Middle frontal gyrus (tissue), 1 donor: ENCODE measurements around the gene TSHZ1.

Experiments
- DNase-seq: peaks from one replicate; pipeline ENCODE4 v3.0.0-alpha.2; 2015; ENCODE audit warnings: low spot score; ENCODE audit errors: extremely low spot score

The TSHZ1 gene, protein sequence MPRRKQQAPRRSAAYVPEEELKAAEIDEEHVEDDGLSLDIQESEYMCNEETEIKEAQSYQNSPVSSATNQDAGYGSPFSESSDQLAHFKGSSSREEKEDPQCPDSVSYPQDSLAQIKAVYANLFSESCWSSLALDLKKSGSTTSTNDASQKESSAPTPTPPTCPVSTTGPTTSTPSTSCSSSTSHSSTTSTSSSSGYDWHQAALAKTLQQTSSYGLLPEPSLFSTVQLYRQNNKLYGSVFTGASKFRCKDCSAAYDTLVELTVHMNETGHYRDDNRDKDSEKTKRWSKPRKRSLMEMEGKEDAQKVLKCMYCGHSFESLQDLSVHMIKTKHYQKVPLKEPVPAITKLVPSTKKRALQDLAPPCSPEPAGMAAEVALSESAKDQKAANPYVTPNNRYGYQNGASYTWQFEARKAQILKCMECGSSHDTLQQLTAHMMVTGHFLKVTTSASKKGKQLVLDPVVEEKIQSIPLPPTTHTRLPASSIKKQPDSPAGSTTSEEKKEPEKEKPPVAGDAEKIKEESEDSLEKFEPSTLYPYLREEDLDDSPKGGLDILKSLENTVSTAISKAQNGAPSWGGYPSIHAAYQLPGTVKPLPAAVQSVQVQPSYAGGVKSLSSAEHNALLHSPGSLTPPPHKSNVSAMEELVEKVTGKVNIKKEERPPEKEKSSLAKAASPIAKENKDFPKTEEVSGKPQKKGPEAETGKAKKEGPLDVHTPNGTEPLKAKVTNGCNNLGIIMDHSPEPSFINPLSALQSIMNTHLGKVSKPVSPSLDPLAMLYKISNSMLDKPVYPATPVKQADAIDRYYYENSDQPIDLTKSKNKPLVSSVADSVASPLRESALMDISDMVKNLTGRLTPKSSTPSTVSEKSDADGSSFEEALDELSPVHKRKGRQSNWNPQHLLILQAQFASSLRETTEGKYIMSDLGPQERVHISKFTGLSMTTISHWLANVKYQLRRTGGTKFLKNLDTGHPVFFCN (N-terminal part only)

DNA sequence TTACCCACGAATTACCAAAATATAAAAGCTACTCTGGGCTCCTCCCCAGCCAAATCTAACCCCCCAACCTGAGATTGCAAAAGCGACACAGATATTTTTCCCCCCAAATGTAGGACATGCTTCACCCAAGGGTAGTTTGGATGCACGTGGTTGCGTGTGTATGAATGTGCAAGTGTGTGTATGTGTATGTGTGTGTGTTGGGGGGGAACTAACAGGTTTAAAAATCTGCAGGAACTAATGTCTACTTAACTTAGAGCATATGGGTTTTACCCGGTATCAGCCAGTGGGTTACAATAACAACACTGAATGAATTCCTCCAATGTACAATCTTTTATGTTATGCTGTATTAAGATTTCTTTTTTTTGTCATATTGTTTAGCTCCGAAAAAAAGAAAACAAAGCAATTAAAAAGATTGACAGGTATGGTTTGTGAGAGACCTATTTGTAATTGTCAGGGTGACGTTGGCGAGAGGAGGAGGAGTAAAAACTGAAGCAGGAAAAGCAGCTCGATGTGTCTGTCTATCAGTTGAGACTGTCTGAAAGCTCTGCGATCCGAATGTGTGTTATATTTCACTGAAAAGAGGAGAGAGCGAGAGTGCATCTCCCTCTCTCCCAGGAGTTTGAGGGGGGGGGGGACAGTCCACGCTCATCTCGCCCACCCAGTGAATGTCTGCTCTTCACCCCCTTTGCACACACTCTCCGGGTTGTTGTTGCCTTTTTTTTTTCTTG lies at the start of gene TSHZ1:
TSS of gene TSHZ1 (plus strand) at position 524 of the 728 bp plus-strand sequence. CDS start 1,080 bp downstream, outside the sequence.
- peak; percentile 62 for DNase-seq

DNA sequence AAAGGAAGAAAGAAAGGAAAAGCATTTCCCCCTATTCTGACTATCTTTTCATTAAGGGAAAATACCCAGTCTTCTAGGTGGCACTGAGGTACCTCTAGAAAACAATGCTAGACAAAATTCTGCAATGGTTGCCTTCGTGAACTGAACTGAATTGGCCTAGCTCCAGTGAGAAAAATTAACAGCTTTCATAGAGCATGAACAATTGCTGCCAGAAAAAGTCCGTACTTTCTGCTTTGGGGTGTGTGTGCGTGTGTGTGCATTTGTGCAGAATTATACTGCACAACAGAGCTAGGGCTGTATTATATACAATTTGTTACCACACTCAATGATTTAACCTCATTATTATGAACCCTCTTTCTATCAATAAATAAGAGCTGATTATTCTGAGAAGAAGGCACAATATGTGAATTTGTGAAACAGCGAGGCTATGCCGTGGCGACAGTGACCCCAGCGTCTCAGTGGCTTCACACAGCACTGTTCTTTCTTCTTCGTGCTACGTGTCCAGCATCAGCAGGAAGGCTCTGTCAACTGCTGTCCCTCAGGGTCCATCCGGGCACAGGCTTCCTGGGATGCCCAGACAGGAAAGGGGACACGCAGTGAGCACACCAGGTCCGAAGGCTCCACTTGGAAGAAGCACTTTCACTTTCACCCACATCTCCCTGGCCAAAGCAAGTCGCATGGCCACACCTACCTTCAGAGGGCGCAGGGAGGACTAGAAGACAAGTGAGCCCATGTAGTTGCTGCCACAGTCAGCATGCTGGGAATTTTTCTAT lies 49.2 kb upstream of the TSHZ1 start:
- DNase-seq: no peak

DNA sequence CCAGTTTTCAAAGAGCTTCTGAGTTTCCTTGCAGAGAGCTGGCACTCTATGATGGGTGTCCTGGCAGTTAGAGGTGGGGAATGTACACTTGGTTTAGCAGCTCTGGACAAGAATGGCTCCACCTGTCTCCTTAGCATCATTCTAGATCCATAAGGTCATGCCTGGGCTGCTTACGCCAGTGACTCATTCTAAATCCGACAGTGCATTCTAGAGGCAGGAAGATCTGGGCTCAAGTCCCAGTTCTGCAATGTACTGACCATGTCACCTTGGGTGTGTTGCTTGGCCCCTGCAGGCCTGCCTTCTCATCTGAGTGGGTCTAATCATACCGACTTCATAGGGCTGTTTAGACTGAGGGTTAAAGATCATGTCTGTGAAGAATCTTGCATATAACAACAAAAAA lies 48.1 kb upstream of the TSHZ1 start:
- no peak for DNase-seq

DNA sequence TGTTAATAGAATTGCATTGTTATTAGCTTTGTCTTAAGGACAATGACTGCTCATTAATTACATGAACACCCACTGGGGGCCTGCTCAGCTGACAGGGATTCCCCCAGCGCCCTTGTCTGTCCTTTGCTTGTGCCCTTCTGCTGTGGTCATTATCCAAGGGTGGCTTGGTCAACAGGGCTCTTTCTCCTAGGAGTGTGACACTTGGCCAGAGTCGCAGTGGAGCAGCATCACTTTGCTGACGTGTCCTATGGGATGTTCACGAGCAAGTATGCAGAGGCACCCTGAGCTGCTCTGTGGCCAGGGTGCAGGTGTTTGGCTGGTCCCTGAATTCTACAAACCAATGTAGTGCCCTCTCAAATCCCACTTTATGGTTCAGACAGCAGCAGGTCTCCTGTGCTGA lies 47.6 kb upstream of the TSHZ1 start:
- no peak for DNase-seq

DNA sequence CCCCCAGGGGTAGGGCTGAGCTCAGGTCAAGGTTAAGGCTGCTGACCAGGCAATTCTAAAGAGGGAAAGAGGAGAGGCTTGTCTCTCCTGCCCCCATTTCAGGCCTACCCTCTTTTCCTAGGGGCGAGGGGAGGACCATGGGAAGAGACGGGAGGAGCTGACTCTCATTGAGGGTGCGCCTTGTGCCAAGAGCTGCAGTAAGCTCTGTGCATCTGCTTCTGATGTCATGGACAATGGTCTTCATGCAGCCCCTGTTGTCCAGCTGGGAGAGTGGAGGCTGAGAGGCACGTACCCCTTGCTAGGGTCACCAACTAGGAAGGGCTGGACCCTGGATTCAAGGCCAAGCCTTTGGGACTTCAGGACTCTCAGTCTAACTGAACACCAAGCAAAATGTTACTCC lies 46.9 kb upstream of the TSHZ1 start:
- no peak for DNase-seq

DNA sequence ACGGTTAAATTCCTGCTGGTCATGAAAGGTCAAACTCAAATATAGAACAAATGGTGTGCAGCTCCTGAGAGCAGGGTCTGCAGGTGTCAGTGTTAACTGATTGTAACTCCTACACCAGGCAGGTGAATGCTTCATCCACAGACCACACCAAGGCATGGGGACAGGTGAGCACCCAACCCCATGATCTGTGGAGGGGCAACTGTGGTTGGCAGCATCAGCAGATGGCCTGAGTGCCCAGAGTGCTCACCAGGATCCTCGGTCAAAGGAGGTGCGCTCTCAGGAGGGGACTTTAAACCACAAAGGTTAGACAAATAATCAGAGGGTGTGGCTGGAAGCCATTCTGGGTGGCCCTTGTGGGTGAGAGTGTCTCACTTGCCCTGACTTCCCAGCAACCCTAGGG lies 46.1 kb upstream of the TSHZ1 start:
- no peak for DNase-seq

DNA sequence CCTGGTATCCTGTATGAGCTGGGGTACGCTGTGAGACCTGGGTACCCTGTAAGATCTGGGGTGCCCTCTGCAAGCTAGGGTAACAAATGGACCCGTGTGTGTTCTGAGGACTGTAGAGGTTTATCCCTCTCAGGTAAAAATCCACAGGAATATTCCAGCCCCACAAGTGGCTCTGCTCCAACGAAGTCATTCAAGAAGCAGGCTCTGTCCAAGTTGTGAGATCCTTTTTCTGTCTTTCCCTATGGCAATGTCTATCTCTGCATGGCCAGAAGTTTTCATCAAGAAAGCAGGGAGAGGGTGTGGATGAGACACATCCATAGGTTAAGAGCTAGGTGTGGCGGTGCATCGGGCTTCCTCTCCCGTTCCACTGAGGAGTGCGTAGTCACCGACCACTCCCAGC lies 44.7 kb upstream of the TSHZ1 start:
- no peak for DNase-seq

DNA sequence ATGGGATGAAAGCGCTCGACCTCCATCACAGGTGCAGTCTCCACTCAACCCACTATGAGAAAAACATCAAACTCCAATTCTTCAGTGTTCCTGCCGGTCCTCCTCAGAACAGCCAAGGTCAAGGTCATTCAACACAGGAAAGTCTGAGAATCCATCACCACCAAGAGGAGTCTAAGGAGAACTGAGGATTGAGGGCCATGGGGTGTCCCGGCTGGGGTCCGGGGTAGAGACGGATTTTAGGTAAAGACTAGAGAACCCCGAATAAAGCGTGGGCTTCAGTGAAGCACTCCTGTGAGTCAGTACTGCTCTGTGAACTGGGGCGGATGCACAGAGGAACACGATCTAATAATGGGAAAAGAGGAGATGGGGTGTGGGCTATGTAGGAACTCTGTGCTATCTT lies 43.5 kb upstream of the TSHZ1 start:
- DNase-seq: no peak

DNA sequence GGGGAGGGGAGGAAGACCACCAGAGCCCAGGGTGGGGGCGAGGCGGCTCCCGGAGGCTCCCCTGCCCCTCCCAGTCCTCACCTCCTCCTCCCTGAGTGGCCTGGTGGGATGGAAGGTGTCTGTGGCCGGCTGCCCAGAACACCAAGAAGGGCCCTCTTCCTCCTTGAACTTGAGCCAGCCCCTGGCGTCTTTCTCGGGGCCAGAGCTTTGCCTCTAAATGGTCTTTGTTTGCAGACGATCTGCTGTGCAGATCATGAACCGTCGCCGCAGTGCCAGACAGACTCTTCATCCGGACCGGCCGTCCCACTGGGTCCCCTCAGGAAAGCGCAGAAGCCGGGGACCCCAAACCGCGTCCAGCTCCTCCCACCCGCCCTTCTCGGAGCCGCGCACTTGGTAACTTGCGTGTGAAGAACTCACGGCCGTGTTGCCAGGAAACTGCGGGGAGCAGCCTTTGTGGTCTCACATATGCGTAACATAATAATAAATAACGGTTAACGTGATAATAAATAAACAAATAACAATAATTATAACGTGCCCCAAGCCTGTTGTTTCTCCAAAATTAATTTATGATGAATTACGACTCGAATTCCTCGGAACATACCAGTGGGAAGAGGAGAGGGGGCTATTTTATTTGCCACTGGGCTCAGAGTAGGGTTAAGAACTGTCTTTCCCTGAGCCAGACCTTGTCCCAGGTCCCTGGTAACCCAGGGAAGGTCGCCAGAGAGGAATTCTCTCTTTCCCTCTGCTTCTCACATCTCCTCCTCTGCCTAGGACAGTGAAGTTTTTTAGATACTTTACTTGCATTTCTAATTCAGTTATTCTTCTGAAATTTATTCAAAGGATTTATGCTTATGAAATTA lies 42.6 kb upstream of the TSHZ1 start:
- DNase-seq: no peak

DNA sequence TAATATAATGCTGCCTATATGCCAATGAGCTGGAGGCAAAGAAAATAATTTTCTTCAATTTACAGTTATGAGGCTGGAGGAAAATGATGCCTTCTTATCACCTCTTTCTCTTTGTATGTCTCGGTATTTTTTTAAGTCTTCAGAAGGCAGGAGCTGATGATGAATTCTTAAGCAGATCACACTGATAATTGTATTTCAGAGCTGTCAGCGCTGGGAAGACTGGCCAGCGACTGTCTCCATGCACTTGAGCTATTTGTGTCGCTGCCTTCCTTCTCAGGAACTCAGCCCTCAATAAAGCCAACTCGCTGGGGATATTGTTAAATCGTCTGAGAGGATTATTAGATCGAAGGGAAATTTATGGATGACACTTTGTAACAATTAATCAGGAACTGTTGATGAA lies 42.0 kb upstream of the TSHZ1 start:
- DNase-seq: no peak

DNA sequence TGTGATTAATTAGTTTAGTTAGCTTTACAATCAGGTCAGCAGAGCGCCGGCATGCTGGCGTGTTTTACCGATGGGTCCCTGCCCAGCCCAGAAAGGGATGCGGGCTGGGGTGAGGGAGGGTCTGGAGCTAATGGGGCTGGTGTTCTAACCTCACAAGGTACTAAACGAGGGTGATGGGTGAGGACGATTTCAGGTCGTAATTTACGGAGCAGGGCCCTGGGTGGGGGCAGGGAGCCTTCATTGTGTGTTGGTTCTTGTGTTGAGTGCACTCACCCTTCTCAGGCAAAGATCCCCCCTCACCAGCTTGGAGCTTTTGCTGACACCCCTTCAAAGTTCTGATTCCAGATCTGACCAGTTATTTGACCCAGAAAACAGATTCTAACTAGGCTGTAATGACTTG lies 41.2 kb upstream of the TSHZ1 start:
- no peak for DNase-seq

DNA sequence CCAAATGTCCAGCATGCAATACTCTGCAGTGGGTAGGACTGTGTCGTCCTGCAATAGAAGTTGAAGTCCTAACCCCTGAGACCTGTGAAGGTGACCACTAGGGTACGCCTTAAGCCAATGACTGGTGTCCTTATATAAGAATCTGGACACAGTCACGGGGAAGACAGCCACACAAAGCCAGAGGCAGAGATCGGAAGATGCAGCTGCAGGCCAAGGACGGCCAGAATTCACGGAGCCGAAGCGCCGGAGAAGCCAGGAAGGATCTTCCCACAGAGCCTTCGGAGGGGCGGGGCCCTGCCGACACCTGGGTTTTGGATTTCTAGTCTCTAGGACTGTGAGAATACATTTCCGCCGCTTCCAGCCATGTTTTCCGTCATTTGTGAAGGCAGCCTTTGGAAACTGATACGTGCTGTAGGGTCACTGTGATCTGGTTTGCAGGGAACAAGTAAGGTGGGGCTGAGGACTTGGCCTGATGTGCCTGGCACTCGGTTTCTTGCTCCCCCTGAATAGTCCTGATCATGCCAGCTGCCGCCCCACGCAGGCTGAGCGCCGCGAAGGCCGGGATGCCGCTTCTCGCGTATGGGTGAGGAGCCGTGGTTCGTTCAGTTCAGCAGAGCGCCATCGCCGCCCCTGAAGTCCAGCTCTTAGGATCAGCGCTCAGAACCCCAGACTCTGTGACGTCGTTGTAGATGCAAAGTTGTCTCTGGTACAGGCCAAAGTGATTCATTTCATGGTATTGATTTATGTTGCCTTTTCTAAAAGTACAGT lies 40.4 kb upstream of the TSHZ1 start:
- no peak for DNase-seq

DNA sequence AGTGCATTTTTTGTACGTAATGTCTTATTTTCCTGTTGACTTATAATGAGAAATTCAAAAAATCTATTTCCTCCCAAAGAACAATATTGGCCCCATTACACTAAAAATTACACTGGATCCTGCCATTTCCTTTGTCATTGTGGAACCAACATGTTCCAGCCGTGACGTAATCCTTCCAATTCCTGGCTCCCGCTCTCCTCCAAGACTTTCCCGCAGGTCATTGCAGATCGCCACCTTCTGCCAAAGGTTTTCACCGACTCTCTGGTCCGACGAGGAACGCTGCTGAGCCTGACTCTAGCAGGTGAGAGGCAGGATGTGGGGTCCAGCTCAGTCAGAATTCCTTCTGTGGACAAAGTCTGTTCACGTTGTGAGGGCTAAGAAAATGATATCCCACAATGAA lies 39.7 kb upstream of the TSHZ1 start:
- no peak for DNase-seq

DNA sequence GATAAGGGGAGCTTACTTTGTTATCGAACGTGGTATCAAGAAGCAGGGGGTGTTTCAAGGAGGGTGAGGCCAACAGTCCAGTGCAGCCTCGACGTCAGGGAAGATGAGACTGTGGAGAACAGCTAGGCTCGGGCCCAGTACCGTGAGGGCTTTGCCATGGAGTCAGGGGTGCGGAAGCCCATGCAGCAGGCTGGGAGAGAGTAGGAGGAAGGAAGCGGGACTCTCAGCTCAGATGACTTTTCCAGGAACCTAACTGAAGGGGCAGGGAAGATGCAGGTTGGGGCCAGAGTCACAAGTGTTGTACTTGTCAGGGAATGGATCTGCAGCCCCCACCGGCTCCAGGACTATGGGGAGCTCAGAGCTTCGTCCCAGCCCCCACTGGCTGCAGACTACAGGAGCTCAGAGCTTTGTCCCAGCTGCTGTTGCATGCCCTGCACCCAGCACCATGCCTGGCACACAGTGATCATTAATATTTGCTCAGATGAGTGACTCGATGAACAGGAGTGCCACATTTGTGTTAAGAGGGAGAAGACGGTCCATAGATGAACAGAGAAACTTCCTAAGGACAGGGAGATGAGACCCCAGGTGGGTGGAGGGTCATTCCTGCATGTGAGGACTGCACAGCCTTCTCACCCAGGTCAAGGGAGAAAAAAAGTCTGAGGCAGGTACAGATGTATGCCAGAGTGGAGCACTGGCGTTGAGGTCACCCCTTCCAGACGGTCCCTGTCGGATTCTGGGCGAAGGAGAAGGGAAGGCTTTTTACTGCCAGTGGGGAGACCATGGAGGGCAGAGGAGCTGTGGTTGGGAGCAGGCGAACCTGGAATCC lies 38.1 kb upstream of the TSHZ1 start:
- no peak for DNase-seq

DNA sequence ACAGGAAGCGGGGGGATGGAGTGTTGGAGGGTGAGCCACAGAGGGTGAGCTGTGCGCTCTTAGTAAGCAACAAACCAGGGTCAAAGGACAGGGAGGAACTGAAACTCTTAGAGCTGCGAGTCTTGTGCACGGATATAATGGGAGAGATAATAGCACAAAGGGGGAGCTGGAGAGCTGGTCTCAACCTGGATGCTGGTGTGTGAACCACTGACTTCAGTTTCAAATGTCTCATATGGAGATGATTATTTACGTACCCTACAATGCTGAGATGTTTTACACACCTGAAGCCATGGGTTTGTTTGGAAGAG lies 37.5 kb upstream of the TSHZ1 start:
- DNase-seq: no peak

DNA sequence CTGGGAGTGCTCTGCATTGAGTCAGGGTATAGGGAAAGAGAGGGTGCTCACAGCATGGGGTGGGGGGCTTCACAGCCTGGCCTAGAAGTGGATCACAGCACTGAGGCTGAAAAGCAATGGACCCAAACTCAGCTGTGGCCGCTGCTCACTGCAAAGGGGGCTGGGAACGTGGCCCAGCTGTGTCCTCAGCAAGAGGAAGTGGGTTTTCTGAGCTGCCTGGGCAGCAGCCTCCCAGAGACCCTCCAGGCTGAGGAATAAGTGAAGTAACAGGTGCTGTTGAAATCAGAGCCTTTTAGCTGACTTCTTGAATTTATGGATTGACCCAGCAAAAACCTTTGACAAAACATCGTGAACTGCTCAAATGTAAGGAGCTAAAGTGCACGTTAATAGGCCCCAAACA lies 36.9 kb upstream of the TSHZ1 start:
- no peak for DNase-seq

DNA sequence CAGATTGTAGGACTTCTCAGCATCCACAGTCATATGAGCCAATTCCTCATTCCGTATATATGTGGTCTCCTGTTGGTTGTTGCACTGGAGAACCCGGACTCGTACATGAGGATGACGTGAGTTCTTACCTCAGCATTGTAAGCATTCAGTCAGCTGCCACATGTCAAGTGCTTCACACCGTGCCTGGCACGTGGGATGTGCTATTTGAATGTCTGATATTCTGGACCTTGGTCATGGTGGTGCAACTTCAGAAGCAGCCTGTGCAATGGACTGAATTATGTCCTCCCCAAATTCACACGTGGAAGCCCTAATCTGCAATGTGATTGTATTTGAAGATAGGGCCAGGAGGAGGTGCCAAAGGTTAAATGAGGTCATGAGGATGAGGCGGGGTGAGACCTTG lies 33.7 kb upstream of the TSHZ1 start:
- no peak for DNase-seq

DNA sequence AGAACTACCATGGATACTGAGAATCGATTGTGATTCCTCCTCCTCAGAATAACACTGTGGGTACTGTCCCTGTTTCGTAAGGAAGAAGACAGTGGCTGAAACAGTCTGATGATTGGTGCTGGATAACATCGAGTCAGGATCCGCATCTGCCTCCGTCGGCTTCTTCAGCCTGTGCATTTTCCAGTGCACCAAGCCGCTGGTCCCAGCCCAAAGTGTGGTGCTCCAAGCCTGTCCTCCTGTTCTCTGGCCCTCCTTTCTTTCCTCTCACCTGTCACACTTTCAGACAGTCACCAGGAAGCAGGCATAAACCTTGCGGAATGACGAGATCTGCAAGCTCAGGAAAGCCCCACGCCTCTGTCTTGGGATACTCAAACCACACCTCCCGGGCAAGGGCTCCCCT lies 32.2 kb upstream of the TSHZ1 start:
- no peak for DNase-seq
